ENCODE measurements around the gene PALM2AKAP2. TPM values are rescaled to one million over a fixed set of nuclear protein-coding genes. Genes with fewer than 3 reads are reported as not detected.

The PALM2AKAP2 gene
- total and polyA plus RNA-seq, 11 donors: 4.1 to 132 (median 81.3) TPM

DNA sequence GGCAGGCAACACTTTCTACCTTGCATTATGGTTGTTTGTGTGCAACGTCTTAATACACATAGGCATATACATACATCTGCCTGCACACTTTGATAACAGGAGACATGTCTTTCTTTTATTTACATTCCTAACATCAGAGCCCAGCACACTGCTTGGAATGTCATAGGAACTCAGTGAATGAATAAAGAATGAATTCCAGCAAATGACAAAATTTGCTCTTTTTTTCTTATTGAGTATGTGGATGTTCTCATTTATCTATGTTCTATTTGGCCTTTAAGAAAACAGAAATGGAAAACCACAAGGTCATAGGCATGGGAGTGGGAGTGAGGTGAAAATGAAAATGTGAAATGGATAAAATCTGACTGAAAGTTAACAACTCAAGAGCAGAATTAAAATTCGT, 36.3 kb upstream of the PALM2AKAP2 start:
- DNase-seq (no peak), ATAC-seq (no peak)
- H3K27ac ChIP-seq: no peak overlapping the region
- intact Hi-C loops (cut with DNase I): no loop called here
- H3K9me3 ChIP-seq: no peaks in the 10 kb centered on the region
- H3K36me3 ChIP-seq: no peaks in the 10 kb centered on the region
- WGBS, 4 donors: 59 to 82% (median 81%) methylated on average over 2 of the region's 2 CpGs
- no peak overlapping the region for H3K4me3 ChIP-seq
- H3K27me3 ChIP-seq: no peaks in the 10 kb centered on the region
- H3K4me1 ChIP-seq: peaks cover 0 to 41% (median 14%) of the 10 kb centered on the region in 12 donors
- no peak for TF ChIP-seq POLR2A (IDR thresholded peaks at IDR 0.05)
- TF ChIP-seq, protein P1, sequence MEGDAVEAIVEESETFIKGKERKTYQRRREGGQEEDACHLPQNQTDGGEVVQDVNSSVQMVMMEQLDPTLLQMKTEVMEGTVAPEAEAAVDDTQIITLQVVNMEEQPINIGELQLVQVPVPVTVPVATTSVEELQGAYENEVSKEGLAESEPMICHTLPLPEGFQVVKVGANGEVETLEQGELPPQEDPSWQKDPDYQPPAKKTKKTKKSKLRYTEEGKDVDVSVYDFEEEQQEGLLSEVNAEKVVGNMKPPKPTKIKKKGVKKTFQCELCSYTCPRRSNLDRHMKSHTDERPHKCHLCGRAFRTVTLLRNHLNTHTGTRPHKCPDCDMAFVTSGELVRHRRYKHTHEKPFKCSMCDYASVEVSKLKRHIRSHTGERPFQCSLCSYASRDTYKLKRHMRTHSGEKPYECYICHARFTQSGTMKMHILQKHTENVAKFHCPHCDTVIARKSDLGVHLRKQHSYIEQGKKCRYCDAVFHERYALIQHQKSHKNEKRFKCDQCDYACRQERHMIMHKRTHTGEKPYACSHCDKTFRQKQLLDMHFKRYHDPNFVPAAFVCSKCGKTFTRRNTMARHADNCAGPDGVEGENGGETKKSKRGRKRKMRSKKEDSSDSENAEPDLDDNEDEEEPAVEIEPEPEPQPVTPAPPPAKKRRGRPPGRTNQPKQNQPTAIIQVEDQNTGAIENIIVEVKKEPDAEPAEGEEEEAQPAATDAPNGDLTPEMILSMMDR (IDR thresholded peaks at IDR 0.05): no peak

DNA sequence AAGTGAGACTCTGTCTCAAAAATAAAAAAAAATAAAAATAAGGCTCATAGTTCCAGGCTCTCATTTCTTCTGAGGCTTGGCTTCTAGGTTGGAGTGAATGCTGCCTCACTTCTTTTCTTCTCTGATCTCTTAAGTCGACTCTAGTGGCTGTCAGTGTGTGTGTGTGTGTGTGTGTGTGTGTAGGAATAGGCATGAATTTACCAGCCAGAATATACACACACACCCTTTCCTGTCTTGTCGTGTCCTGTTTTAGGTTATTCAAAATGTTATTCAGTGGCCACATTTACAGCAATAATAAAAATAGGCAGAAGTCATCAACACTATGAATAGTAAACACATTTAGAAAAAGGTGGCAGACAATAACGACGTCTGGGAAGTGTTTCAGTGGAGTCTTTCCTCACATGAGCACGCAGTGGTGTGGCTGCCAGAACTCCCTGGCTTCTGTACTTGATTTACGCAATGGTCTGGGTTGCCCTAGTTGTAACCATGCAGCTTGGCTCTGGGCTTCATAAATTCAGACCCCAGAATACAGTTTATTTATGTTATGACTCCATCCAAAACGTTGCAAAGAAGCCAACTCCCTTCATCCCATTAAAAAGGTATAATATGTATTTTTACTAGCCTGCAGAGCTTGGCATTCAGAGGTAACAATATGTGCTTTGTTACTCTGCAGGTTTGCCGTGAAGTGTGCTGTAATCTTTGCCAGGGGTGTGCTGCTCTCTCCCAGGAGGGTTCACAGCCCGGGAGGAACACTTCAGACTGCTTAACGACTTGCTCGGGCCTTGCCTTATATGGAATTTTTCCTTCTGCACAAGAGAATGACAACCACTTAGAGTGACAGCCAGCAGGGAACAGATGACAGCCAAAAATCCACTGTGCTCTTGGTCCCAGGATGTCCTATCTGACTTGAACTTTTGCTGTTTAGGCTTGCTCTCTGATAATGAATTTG, 34.4 kb upstream of the PALM2AKAP2 start:
- TF ChIP-seq, protein P1 (IDR thresholded peaks at IDR 0.05): no peak
- no peak for TF ChIP-seq POLR2A (IDR thresholded peaks at IDR 0.05)
- H3K27me3 ChIP-seq: no peaks in the 10 kb centered on the region
- DNase-seq: peak; percentile 59 to 85 (median 67)
- H3K36me3 ChIP-seq: no peaks in the 10 kb centered on the region
- H3K27ac ChIP-seq: peak overlapping the region; percentile 1 to 87 (median 75)
- peak; percentile 94 to 97 (median 96) for ATAC-seq
- peak overlapping the region in 3 of 12 donors; percentile 3 to 23 (median 13) for H3K4me3 ChIP-seq
- intact Hi-C loops (cut with DNase I): loop anchor here in 1 of 10 donors (5.0 kb wide), 1 partner anchor 142 kb away; no protein-coding TSS in a partner anchor
- H3K9me3 ChIP-seq: no peaks in the 10 kb centered on the region
- 7 to 9% (median 9%) methylated on average over 11 of the region's 11 CpGs for WGBS, 4 donors
- H3K4me1 ChIP-seq: peaks cover 0 to 41% (median 14%) of the 10 kb centered on the region in 12 donors

DNA sequence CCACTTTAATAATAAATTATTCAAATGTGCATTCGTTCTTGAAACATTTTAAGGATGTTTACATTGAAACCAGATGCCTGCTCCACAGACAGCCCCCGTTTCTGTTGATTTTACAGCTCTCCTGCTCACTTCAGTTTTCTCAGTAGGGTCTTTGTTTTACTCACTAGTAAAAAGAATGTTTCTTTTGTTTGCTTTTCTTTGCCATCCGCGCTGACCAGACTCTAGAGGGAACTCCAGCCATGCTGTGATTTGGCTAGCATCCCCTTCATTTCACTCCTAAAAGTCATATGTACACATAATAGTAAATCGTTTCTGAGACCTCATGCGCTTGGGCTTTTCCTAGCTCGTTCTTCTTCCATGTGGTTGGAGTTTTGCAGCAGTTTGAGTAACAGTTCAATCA, 28.7 kb upstream of the PALM2AKAP2 start:
- H3K9me3 ChIP-seq: no peaks in the 10 kb centered on the region
- DNase-seq (no peak), ATAC-seq (no peak)
- H3K36me3 ChIP-seq: no peaks in the 10 kb centered on the region
- WGBS, 4 donors: 55 to 63% (median 61%) methylated on average over 7 of the region's 7 CpGs
- H3K27me3 ChIP-seq: no peaks in the 10 kb centered on the region
- no peak overlapping the region for H3K4me3 ChIP-seq
- intact Hi-C loops (cut with DNase I): loop anchor here in 1 of 10 donors (2.0 kb wide), 1 partner anchor 18 kb away; no protein-coding TSS in a partner anchor
- no peak overlapping the region for H3K27ac ChIP-seq
- peaks cover 0 to 7% (median 2%) of the 10 kb centered on the region in 12 donors for H3K4me1 ChIP-seq
- TF ChIP-seq, protein P1 (IDR thresholded peaks at IDR 0.05): no peak
- no peak for TF ChIP-seq POLR2A (IDR thresholded peaks at IDR 0.05)

DNA sequence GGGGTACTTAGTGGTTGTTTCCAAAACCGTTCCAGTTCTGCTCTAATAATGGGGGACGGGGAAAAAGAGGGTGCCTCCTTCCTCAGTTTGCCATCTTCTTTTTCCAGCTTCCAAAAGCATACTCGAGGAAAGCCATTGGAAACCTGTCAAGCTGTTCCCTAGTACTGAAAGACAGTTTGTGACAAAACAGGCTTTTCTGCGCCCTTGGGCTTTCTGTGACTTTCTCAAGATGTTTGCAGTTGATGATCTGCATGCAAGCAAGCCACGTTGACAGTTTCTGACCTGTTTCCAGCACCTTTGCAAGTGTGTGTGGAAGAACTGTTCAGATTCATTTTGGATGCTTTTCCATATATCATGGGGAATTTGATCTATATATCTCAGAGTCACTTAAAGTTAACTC, 26.7 kb upstream of the PALM2AKAP2 start:
- 79 to 87% (median 84%) methylated on average over 5 of the region's 5 CpGs for WGBS, 4 donors
- Histone ChIP-seq H3K36me3 (no peaks in the 10 kb centered on the region), H3K4me1 (no peaks in the 10 kb centered on the region), H3K27ac (no peak overlapping the region), H3K9me3 (no peaks in the 10 kb centered on the region), H3K4me3 (no peak overlapping the region), H3K27me3 (no peaks in the 10 kb centered on the region)
- ATAC-seq: no peak
- no peak for DNase-seq
- intact Hi-C loops (cut with DNase I): no loop called here
- TF ChIP-seq, protein P1 (IDR thresholded peaks at IDR 0.05): no peak
- TF ChIP-seq POLR2A (IDR thresholded peaks at IDR 0.05): no peak

Measured in heart left ventricle (tissue), 16 donors.